Right atrium auricular region (tissue), 2 donors: Measurements from ENCODE around the gene LMBRD2. TPM values are rescaled to one million over a fixed set of nuclear protein-coding genes. Genes with fewer than 3 reads are reported as not detected.
A peak's percentile ranks its signal among the peaks of the same experiment; 100 is the strongest.

Source experiments
- DNase-seq: peaks from one replicate; pipeline ENCODE4 v3.0.0-alpha.2; 2019; ENCODE audit warnings: low spot score
- H3K27ac ChIP-seq, 2 donors: fragments of 200-600 bp; sonication (generic); 1 replicate in 1 of 2; 2 replicates in 1 of 2; pipeline ENCODE4 v1.5.1; 2016 to 2019
- H3K27me3 ChIP-seq, 2 donors: fragments of 200-600 bp; sonication (generic); one replicate each; pipeline versions ENCODE4 v1.5.1 to v1.6.0; 2017 to 2019
- H3K36me3 ChIP-seq: fragments of 200-600 bp; sonication (generic); one replicate; pipeline ENCODE4 v1.5.1; 2016
- H3K4me1 ChIP-seq, 2 donors: fragments of 200-600 bp; sonication (generic); one replicate each; pipeline versions ENCODE4 v1.5.1 to v1.6.0; 2017 to 2019
- H3K4me3 ChIP-seq, 2 donors: fragments of 200-600 bp; sonication (generic); 1 replicate in 1 of 2; 2 replicates in 1 of 2; pipeline ENCODE4 v1.5.1; 2017 to 2019; ENCODE audit warnings: mild to moderate bottlenecking in 1 of 2, moderate library complexity in 1 of 2
- H3K9me3 ChIP-seq, 2 donors: fragments of 200-600 bp; sonication (generic); one replicate each; pipeline ENCODE4 v1.5.1; 2019
- total RNA-seq, 2 donors: library from RNA; depleted of rRNA; stranded (reverse); fragments of >200 nt; gene quantifications; one replicate each; pipeline ENCODE4 v1.1.0, GENCODE V29; 2016
- TF ChIP-seq, protein P1 (sequence below), 2 donors: fragments of 200-600 bp; sonication (generic); IDR thresholded peaks; one replicate each; pipeline ENCODE4 v1.5.1; 2019; ENCODE audit warnings: antibody characterized with exemption in 2 of 2

The LMBRD2 gene
- total RNA-seq, 2 donors from 2014 or later = 10.5 to 19.9 TPM

DNA sequence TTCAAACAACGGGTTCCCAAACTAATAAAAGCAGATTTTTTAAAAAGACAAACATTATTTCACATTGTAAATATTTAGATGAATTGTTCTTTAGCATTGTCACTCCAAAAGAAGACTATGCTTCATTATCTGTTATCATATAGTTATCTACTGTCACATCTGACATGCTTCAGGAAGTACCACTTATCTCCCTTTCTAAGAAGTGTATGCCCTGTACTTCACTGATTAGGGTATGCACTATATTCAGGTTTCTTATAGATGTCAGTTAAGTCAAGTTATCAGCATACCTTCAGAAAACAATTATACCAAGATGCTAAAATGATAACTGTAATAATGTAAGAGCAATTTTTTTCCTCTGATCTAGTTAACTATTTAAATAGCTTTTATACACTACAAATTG is 40.4 kb downstream of the LMBRD2 start:
- Histone ChIP-seq H3K4me3 (no peak overlapping the region), H3K9me3 (no peaks in the 10 kb centered on the region), H3K27ac (no peak overlapping the region), H3K36me3 (peaks cover 47% of the 10 kb centered on the region), H3K4me1 (no peaks in the 10 kb centered on the region), H3K27me3 (no peaks in the 10 kb centered on the region)
- DNase-seq = no peak
- TF ChIP-seq, protein P1, sequence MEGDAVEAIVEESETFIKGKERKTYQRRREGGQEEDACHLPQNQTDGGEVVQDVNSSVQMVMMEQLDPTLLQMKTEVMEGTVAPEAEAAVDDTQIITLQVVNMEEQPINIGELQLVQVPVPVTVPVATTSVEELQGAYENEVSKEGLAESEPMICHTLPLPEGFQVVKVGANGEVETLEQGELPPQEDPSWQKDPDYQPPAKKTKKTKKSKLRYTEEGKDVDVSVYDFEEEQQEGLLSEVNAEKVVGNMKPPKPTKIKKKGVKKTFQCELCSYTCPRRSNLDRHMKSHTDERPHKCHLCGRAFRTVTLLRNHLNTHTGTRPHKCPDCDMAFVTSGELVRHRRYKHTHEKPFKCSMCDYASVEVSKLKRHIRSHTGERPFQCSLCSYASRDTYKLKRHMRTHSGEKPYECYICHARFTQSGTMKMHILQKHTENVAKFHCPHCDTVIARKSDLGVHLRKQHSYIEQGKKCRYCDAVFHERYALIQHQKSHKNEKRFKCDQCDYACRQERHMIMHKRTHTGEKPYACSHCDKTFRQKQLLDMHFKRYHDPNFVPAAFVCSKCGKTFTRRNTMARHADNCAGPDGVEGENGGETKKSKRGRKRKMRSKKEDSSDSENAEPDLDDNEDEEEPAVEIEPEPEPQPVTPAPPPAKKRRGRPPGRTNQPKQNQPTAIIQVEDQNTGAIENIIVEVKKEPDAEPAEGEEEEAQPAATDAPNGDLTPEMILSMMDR (IDR thresholded peaks at IDR 0.05) = no peak

DNA sequence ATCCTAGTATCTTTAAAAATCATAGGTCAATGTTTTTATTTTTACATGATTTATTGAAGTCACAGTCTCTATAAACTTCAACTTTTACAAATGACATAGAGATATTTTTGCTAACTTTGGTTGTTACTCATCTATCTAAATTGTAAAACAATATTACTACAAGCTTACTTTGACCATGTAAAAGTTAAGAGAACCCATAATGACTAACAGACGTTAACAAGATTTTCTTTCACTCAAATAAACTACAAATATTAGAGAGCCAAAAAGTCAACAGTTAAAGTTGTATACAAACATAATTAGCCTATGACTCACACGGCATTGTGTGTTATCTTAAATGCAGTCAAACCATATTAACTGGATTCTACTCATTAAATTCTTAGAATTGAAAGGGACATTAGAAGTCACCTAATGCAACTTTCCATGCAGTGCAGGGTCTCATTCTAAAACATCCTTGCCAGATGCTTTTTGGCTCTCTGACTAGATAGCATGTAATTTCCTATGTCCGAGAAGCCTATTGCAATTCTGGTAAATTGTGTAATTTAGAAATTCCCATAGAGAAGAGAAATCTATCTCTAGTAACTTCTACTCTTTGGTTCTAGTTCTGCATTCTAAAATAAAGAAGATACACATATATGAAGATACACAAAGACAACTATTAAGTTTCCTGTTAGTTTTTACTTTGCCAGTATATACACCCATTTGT is 42.8 kb downstream of the LMBRD2 start:
- no peaks in the 10 kb centered on the region for H3K27me3 ChIP-seq
- H3K4me3 ChIP-seq = no peak overlapping the region
- no peaks in the 10 kb centered on the region for H3K4me1 ChIP-seq
- TF ChIP-seq, protein P1 (IDR thresholded peaks at IDR 0.05) = no peak
- H3K9me3 ChIP-seq = no peaks in the 10 kb centered on the region
- DNase-seq = no peak
- no peak overlapping the region for H3K27ac ChIP-seq
- peaks cover 39% of the 10 kb centered on the region for H3K36me3 ChIP-seq

DNA sequence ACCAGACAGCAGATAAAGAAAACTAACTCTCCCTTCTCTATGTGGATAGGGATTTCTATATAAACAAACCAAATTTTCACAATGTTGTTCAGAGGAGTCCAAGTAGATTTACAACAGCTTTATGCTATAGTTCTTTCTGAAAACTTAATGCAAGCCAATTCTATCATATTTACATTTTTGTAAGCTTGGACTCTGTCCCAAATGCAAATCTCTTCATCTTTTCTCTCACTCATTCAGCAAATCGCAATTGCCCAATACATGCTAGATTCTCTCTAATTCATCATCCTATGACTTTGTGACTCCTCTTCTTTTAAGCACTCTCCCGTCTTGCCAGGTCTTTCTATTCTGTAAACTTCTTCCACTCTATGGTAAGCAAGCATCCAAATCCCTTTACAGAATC is 45.9 kb downstream of the LMBRD2 start:
- Histone ChIP-seq H3K36me3 (peaks cover 38% of the 10 kb centered on the region), H3K27ac (no peak overlapping the region), H3K4me1 (no peaks in the 10 kb centered on the region), H3K27me3 (no peaks in the 10 kb centered on the region), H3K4me3 (no peak overlapping the region), H3K9me3 (no peaks in the 10 kb centered on the region)
- DNase-seq = no peak
- TF ChIP-seq, protein P1 (IDR thresholded peaks at IDR 0.05) = no peak

DNA sequence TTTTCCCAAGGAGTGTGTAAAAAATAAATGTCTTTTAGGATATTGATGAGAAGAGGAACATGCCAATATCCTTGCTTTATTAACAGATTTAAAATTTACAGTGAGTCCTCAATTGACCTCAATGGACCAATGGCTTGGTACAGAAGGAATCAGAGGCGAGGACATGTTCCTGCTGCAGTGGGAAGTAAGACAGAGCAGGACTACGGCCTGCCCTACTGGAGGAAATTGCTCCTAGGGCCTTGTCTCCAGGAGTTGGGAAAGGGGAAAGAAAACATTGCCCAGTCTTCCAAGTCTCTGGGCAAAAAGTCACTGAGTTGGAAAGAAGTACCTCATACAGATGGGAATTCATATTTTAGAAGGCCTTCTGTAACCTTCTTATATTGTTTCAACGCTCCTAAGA is 51.9 kb downstream of the LMBRD2 start:
- Histone ChIP-seq H3K9me3 (no peaks in the 10 kb centered on the region), H3K4me3 (no peak overlapping the region), H3K27me3 (no peaks in the 10 kb centered on the region), H3K4me1 (no peaks in the 10 kb centered on the region), H3K27ac (no peak overlapping the region), H3K36me3 (peaks cover 12% of the 10 kb centered on the region)
- TF ChIP-seq, protein P1 (IDR thresholded peaks at IDR 0.05) = no peak
- DNase-seq = no peak

DNA sequence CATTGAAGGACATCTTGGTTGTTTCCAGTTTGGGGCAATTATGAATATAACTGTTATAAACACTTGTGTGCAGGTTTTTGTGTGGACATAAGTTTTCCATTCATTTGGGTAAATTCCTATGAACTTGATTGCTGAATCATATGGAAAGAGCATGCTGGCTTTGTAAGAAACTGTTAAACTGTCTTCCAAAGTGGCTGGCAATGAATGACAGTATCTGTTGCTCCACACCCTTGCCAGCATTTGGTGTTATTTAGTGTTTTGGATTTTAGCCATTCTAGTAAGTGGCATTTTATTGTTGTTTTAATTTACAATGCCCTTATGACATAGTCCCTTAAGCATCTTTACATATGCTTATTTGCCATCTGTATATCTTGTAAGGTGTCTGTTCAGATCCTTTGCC is 55.2 kb downstream of the LMBRD2 start:
- no peaks in the 10 kb centered on the region for H3K4me1 ChIP-seq
- no peak for DNase-seq
- TF ChIP-seq, protein P1 (IDR thresholded peaks at IDR 0.05) = no peak

DNA sequence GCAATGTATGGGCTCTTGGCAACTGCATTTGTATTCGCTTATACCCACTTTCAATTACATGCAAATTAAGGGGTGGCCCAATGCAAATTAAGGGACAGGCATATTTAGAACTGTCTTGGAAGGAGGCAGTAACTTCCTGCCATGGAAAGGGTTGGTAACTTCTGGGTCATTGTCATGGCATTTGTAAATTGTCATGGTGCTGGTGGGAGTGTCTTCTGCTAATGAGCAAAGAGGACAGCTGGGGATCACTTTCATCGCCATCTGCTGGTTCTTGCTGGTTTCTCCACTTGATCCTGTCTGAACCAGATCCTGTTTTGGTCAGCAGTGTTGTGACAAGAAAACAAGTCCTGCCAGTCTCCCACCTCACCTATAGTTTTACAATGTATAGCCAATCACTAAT is 61.7 kb downstream of the LMBRD2 start:
- Histone ChIP-seq H3K27me3 (no peaks in the 10 kb centered on the region), H3K4me1 (no peaks in the 10 kb centered on the region), H3K27ac (no peak overlapping the region), H3K36me3 (no peaks in the 10 kb centered on the region), H3K9me3 (peaks cover 0 to 6% of the 10 kb centered on the region in 2 donors), H3K4me3 (no peak overlapping the region)
- TF ChIP-seq, protein P1 (IDR thresholded peaks at IDR 0.05) = peak in 1 of 2 donors; percentile 15
- no peak for DNase-seq

More for the DNA sequence above, 55.2 kb downstream of the LMBRD2 start:
- Histone ChIP-seq H3K27ac (no peak overlapping the region), H3K4me3 (no peak overlapping the region), H3K9me3 (no peaks in the 10 kb centered on the region), H3K27me3 (no peaks in the 10 kb centered on the region), H3K36me3 (no peaks in the 10 kb centered on the region)
